IPS-NIHi7 (cell line): ENCODE results near the gene CDH18.
A peak's percentile ranks its signal among the peaks of the same experiment; 100 is the strongest.

Source experiments
- DNase-seq: peaks from one replicate; pipeline ENCODE4 v3.0.0; 2012; ENCODE audit warnings: mixed read lengths; ENCODE audit errors: extremely low spot score

CDH18 gene, protein sequence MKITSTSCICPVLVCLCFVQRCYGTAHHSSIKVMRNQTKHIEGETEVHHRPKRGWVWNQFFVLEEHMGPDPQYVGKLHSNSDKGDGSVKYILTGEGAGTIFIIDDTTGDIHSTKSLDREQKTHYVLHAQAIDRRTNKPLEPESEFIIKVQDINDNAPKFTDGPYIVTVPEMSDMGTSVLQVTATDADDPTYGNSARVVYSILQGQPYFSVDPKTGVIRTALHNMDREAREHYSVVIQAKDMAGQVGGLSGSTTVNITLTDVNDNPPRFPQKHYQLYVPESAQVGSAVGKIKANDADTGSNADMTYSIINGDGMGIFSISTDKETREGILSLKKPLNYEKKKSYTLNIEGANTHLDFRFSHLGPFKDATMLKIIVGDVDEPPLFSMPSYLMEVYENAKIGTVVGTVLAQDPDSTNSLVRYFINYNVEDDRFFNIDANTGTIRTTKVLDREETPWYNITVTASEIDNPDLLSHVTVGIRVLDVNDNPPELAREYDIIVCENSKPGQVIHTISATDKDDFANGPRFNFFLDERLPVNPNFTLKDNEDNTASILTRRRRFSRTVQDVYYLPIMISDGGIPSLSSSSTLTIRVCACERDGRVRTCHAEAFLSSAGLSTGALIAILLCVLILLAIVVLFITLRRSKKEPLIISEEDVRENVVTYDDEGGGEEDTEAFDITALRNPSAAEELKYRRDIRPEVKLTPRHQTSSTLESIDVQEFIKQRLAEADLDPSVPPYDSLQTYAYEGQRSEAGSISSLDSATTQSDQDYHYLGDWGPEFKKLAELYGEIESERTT

DNA sequence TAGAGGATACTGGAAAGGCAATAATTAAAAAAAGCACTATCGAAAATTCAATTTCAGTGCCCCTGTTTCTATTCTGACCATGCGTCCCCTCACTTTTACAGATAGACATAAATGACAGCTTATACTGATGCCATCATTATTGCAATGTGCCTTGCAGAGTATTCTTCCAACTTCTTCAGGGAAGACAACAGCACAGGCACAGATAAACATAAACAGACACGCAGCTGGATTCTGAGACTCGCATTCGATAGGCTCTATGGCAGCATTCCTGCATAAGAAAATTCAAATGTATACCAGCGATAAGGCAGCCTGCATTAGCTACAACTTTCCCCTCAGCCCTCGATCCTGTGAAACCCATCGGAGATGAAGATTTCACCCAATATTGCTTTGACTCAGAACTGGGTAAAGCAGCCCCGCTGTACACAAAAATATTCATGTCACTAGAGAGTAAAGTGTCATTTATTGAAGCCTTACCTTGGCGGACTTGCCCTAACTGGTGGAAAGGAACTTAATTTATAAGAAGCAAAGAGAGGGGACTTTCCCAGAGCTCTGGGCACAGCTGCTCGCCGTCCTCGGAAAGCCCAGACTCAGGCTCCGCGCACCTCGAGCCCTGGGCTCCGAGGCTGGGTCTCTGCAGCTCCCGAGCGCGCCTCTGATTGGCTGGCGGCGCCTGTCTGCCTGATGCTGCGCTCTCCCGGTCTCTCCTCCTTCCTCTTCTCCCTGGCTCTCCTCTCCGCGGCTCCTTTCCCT, at the start of gene CDH18:
TSS of gene CDH18 (minus strand) at position 589 of the 750 bp plus-strand sequence. CDS start 149,214 bp downstream, outside the sequence.
- DNase-seq, result peak; percentile 92

DNA sequence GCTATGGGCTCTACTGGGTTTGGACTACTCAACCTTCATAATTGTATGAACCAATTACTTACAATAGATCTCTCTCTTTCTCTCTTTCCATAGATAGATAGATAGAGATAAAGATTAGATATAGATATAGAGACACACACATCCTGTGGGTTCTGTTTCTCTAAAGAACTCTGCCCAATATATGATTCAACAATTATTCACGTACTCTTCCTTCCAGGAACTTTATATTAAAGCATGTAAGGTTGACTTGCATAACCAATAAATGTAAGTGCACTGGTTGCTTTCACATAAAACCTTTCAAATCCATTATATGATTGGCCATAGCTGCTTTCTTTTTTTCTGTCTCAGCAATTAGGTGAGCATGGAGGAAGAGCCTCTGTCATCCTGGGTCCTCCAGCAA, 46.7 kb upstream of the CDH18 start:
- no peak for DNase-seq

DNA sequence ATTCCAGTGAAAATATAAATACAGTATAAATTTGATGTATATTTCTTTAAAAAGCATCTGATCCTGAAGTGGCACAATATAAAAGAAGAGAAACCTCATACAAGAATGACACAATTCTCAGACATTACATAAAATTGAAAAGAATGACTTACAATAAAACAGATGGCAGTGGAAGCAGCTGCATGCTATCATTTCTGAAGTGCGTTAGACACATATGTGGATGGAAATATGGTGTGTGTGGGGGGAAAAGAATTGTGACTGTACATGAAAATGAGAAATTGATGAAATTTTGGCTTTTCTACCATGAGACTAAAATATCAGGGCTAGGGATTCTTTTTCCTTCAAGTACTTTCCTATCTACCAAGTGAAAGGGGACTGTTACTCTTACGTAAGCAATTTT, 45.9 kb upstream of the CDH18 start:
- no peak for DNase-seq

DNA sequence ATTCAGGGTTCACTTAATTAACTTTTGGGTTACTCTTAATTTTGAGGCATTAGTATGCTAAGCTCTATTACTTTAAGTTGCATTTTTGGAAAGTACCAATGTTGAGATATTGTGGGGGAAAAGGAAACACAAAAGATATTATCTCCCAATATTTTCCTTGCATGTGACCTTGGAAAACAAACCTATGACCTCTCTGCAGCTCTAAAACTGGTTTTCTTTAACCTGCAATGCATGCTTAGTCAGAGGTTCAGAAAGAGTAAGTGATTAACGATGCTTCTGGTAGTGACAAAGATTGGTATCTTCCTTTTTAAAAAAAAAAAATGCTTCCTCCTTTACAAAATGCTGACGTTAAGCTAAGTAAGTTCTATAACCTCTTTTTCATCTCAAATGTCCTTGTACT, 44.9 kb upstream of the CDH18 start:
- no peak for DNase-seq

DNA sequence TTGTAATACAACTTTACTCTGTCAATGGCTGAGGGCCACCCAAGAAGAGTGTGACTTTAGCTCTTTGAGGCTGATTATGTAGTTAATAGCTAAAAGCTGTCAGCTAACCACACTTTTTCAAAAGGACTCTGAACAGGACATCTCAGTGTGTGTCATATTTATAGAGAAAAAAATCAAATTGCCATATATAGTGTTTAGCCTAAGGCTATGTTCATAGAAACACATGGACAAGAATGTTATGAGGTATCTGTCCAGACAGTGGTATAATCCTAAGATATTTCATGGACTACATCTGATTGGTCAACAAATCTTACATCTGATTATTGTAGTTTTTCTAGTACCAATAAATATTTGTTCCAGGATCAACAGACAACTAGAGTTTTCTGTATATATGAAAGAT, 42.1 kb upstream of the CDH18 start:
- no peak for DNase-seq

DNA sequence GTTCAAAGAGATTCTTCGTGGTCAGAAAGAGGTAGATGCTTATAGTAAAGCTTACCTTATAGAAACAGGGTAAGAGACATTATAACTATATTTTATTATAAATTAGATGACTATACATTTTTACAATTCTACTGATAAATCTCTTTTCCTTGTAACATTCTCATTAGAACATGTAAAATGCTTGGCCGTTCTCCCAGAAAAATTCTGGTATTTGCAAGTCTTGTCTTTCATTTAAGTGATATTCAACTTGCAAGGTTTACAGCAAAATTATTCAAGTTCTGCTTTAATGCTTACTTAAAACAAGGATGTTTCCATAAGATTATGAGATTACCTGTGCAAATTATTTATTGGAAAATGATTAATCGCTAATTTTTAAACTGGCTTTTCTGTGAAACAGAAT, 41.3 kb upstream of the CDH18 start:
- DNase-seq, result no peak

DNA sequence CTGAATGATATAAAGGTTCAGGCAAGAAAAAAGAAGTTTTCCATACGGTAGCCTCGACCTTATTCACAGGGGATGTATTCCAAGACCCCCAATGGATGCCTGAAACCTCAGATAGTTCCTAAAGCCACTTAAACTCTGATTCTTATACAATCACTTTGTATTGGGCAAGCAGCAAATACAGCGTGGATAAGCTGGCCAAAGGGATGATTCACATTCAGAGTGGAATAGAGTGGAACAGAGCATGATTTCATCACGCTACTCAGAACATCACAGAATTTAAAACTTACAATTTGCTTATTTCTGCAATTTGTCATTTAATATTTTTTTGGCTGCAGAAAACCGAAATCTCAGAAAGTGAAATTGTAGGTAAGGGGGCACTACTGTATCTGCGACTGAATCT, 40.5 kb upstream of the CDH18 start:
- no peak for DNase-seq

DNA sequence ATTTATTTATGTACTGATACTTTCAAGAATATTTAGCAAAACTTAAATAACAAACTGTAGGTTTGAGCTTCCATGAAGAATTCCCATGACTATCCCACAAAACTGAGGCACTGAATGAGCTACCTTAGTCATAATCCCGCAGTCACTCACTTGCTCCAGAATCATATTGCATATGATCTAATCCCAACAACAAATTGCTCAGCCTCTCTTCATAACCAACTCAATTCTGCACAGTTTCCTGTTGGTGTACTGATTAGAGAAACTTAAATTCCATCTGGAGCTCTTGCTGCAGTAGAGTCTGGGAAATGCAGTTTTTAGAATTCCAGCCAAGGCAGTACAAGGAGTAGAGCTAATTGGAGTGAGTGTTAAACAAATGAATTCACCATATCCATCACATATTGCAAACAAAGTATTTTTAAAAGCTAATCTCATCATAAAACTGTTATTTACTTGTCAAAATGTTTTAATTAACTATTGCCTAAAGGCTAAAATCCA, 35.7 kb upstream of the CDH18 start:
- no peak for DNase-seq

DNA sequence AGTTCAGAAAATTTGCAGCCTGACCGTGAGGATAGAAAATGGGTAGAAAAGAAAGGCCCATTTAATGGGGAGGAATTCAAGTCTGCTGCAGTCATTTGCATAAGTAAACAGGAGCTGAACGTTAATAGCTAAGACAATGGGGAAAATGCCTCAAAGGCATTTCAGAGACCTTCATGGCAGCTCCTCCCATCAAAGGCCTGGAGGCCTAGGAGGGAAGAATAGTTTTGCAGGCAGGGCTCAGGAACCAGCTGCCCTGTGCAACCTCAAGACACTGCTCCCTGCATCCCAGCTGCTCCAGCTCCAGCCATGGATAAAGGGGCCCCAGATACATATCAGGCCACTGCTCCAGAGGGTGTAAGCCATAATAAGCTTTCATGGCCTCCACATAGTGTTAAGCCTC, 32.2 kb upstream of the CDH18 start:
- no peak for DNase-seq

DNA sequence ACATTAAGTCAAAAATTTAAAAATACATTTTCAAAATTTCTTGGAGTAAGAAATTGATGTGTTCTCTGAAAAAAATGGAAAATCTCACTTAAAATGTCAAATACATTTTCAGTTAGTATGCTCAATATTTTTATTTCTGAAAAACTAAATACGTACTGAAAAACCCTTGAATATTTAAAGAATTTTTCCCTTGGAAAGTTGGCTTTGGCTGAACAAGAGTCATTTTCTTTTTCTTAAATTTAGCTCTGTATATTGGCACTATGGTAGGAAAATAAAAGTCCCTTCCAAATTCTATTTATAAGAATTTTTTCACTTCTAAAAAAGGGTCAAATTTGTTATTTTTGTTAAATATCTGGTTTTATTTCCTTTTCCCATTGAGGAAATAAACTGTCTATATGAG, 29.0 kb upstream of the CDH18 start:
- no peak for DNase-seq

DNA sequence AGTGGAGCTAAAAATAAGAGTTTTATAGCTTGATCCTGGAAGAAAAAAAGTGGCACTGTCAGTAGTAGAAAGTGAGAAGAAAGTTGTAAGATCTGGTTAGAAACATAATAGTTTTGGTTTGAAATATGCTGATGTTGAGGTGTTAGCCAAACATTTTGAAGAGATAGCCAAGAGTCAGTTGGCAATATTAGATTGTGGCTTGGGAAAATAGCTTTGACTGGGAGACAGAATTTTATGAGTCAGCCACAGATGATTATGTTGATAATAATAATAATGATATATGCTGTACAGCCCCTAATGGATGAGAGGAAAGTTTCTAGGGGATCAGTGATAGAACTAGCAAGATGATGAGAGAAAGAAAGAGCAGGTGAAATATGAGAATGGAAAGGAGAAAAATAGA, 12.4 kb upstream of the CDH18 start:
- no peak for DNase-seq

DNA sequence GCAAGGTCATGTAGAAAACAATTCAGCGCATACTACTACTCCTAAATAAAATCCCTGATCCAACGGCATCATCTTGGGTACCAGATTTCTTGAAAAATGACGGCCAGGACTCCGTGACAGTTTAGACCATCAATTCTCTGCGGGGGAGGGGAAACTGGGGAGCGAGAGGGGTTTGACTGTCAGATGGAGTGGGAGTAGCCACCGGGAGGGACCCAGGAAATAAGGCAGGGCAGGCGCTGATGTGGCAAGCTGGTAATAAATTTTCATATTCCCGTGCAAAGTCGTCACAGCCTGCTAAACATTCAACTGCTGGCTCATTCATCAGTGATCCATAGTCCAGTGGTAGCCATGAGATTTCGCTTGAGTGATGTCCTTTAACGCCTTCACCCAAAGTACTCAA, 457 bp upstream of the CDH18 start:
- no peak for DNase-seq

DNA sequence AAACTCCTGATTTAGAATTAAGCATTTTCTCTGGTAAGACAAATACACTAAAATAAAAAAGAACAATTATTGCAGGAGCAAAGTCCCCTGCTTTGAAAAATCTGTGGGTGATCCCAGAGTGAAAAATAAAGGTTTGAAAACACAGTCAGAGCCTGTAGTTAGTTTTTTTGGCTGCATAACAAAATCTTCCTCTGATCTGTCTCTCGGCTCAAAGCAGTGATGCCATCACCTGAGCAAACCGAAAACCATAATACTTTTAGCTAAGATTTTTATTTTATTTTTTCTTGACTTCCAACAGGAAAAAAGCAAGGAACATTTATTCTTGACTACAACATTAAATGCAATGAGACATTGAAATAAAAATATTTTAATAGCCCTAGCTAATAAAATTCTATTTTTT, 1.2 kb downstream of the CDH18 start:
- no peak for DNase-seq

DNA sequence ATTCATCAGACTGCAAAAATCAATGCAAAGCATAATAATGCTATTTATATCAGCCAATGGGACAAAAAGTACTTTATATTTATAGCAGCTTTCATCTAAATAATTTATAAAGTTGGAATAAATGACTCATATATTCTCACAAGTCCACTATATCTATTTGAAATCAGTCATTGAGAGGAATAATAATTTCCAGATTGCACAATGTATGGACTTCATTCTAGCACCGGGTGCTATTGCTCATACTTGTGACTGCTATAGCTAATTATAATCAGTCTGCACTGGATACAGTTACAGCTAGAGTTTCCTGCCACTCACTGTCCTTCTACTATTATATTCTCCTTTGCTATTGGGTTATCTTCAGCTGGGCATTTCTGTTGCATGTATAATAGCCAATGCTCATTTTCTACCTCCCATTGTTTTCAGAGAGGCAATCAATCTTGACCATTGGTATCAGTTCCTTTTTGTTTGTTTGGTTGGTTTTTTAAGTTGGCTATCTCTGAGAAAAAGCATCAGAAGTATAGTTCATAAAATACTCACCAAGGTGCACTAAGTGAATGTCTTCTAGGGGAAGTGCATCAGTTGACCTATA, 1.9 kb downstream of the CDH18 start:
- no peak for DNase-seq

DNA sequence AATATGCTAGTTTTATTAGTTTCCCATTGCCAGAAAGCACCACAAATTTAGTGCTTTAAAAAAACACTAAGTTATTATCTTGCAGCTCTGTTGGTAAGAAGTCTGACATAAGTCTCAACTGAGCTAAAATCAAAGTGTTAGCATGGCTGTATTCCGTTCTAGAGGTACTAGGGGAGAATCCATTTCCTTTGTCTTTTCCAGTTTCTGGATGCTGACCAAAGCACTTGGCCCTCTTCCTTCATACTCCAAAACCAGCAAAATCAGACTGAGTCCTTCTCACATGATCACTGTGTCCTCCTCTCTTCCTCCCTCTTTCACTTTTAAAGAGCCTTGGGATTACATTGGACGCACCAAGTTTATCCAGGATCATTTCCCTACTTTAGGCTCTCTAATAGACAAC, 9.5 kb downstream of the CDH18 start:
- DNase-seq, result no peak

DNA sequence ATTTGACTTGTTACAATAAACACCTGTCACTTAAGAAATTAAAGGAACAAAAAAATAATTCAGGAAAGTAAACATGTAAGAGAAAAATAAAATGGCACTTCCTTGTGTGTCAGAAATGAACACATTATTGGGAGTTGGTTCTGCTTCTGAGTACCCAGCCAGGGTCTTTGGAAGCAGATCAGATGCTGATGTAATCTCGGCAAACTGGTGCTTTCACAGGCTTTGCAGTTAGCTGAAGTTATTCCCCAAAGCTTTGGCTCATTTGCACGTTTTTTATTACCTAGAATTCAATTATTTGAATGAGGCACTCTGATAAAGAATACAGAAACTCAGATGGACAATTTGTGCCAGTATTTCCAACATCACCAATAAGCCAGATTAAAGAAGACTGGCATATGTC, 10.9 kb downstream of the CDH18 start:
- no peak for DNase-seq

DNA sequence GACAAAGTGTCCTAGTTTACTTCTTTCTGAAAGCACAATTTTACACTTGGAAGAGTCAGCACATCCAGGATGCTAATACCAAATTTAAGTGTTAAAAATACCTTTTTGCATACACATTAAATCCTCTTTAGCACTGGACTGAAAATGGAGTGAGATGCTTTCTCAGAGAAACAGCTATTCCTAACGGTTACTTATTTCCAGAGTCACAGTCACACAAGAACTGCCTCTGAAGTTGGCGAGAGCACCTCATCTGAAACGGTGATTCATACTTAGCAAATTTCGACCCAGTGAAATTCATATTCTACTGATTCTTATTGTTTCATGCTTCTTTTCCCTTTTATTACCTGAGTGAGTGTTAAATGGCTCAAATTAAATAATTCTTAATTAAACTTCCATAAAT, 12.2 kb downstream of the CDH18 start:
- no peak for DNase-seq

DNA sequence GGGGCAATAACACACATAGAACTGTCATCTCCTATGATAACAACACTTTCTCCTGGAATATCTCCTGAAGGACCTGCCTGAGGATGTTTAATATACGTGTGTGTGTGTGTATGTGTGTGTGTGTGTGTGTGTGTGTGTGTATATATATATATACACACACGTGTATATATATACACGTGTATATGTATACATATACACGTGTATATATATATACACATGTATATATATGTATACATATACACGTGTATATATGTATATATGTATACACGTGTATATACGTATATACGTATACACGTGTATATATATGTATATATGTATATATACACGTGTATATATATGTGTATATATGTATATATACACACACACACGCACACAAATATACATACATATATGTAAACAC, 27.5 kb downstream of the CDH18 start:
- DNase-seq, result no peak

DNA sequence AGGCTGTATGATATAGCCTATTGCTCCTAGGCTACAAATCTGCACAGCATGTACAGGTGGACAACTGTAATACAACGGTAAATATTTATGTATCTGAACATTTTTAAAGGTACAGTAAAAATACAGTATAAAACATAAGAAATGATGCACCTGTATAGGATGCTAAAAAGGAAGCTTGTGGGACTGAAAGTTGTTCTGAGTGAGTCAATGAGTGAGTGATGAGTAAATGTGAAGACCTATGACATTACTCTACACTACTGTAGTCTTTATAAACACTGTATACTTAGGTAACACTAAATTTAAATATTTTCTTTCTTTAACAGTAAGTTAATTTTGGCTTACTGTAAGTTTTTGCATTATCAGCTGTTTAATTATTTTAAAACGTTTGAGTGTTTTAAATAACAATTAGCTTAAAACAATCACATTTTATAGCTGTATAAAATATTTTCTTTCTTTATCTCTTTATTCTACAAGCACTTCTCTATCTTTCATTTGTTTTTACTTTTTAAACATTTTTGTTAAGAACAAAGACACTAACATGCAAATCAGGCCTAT, 28.1 kb downstream of the CDH18 start:
- no peak for DNase-seq

DNA sequence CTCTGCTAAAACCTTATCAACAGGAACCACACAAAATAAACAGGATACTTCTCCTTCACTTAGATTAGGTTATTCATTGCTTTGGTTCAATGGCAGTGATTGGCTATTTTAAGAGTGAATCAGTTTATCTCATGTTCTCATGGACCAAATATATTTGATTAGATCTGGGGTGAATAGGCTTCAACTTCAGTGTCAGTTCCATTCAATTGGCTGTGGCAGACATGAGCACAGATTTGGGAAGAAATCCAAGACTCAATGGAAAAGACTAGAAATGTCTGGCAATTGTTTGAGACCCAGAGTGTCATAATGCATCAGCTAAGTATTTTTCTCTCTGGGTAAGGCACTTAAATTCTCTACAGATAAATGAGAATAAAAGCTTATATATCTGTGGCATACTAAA, 37.1 kb downstream of the CDH18 start:
- no peak for DNase-seq

DNA sequence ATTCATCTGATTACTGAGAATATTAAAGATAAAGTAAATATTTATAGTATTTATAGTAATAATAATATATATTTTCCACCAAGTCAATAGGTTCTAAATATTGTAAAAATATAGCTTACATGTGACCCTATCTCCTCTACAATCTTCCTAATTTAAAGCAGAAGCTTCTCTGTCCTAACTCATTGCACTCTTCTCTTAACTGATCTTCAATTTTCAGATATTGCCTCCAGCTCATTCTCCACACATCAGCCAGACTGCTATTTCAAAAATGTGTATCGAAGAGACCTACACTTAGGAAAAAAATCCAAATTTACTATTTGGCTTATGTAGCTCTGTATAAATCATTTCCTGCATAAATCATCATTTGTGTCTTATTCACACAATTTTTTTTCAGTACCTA, 47.8 kb downstream of the CDH18 start:
- no peak for DNase-seq

DNA sequence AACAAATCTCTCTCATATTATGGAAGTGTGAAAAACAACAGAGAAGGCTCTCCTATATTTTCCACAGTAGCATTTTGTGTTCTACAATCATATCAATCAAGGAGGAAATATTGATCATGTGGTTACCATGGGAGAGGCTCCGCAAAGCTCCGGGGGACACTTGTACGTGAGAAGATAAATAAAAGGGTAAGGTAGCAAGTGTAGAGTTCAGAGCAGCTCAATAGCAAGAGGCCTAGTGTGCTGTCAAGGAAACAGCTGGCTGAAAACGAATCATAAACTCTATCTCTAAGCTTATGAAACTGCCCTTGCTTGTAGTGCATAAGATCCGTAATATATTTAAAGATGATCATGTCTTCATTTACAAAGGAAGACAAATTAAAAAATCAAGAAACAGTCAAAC, 57.5 kb downstream of the CDH18 start:
- DNase-seq, result no peak
